Caco-2 (cell line): ENCODE measurements around the gene MX1. TPM values are rescaled to one million over a fixed set of nuclear protein-coding genes. Genes with fewer than 3 reads are reported as not detected.

Experiments used
- BruUV-seq: library from RNA; stranded (reverse); fragments of 400-500 nt; replicated peaks from 2 replicates; lab custom pipeline; 2021; lab: Mats Ljungman, UMichigan
- CTCF ChIA-PET: fragments of 300-600 bp; sonication (Branson Sonifier 250); formaldehyde crosslinking; loops from one replicate; lab custom pipeline; 2022; ENCODE audit warnings: antibody characterized with exemption; lab: Charles Lee
- POLR2A ChIA-PET: fragments of 300-600 bp; sonication (Branson Sonifier 250); formaldehyde crosslinking; loops from one replicate; lab custom pipeline; 2022; ENCODE audit warnings: antibody characterized with exemption; lab: Charles Lee
- DNase-seq, 2 experiments: peaks; one replicate each; pipeline versions ENCODE4 v3.0.0 to v3.0.0-alpha.2; 2020 to 2022
- H3K27me3 ChIP-seq: replicated peaks from 2 replicates; pipeline ENCODE4 v1.6.0; 2011; ENCODE audit warnings: low read length; ENCODE audit not compliant: control insufficient read depth, insufficient read depth
- H3K36me3 ChIP-seq: 2 replicates; pipeline ENCODE4 v1.5.1; 2011; ENCODE audit warnings: low read length; ENCODE audit not compliant: control insufficient read depth, insufficient read depth
- H3K4me1 ChIP-seq: fragments of 250-450 bp; sonication (Bioruptor Pico); 2 replicates; pipeline ENCODE4 v1.5.1; 2020; ENCODE audit warnings: mild to moderate bottlenecking
- H3K4me3 ChIP-seq: 2 replicates; pipeline ENCODE4 v1.5.1; 2011; ENCODE audit warnings: low read depth, mild to moderate bottlenecking, control low read depth, low read length
- H3K9me3 ChIP-seq: fragments of 250-450 bp; sonication (Bioruptor Pico); 2 replicates; pipeline ENCODE4 v1.5.1; 2020; ENCODE audit warnings: mild to moderate bottlenecking, moderate library complexity
- H3K27ac Mint-ChIP-seq: one replicate; pipeline ENCODE4 v1.8.0; 2022; ENCODE audit warnings: mixed read lengths; ENCODE audit not compliant: unreplicated experiment
- H3K27me3 Mint-ChIP-seq: one replicate; pipeline ENCODE4 v1.8.0; 2022; ENCODE audit warnings: mixed read lengths; ENCODE audit not compliant: insufficient read depth, unreplicated experiment
- H3K36me3 Mint-ChIP-seq: one replicate; pipeline ENCODE4 v1.8.0; 2022; ENCODE audit warnings: mild to moderate bottlenecking, mixed read lengths; ENCODE audit not compliant: insufficient read depth, unreplicated experiment
- H3K4me1 Mint-ChIP-seq: one replicate; pipeline ENCODE4 v1.8.0; 2022; ENCODE audit warnings: low read depth, mixed read lengths; ENCODE audit not compliant: unreplicated experiment
- H3K4me3 Mint-ChIP-seq: one replicate; pipeline ENCODE4 v1.8.0; 2022; ENCODE audit warnings: mild to moderate bottlenecking, moderate library complexity, mixed read lengths; ENCODE audit not compliant: unreplicated experiment
- H3K9me3 Mint-ChIP-seq: one replicate; pipeline ENCODE4 v1.8.0; 2022; ENCODE audit warnings: mixed read lengths; ENCODE audit not compliant: unreplicated experiment
- CTCF ChIP-seq, 2 experiments: fragments of 200-600 bp in 1 of 2; IDR thresholded peaks; 1 replicate in 1 of 2; 2 replicates in 1 of 2; pipeline versions ENCODE4 v1.5.1 to v1.8.0; 2011 to 2022; ENCODE audit warnings: antibody characterized with exemption in 1 of 2, control low read depth in 1 of 2, inconsistent platforms in 1 of 2, low read depth in 1 of 2, low read length in 1 of 2, mild to moderate bottlenecking in 1 of 2, moderate library complexity in 1 of 2; ENCODE audit not compliant: insufficient read depth in 1 of 2, severe bottlenecking in 1 of 2, unreplicated experiment in 1 of 2
- intact Hi-C: fragments of 100-400 bp; cut with micrococcal nuclease; formaldehyde crosslinking; loops from one replicate; pipeline ENCODE4 v1.10.0; 2022; ENCODE audit not compliant: unreplicated experiment
- total RNA-seq: library from RNA; stranded (reverse); gene quantifications from 2 replicates; pipeline ENCODE4 v1.2.3, GENCODE V29; 2022

The MX1 gene
- total RNA-seq, 1 experiment from 2014 or later: 18.9 TPM

GRCh38 chr21:41442481-41443186 is 16.6 kb downstream of the MX1 start:
- H3K4me3 Mint-ChIP-seq: no peak overlapping the region
- H3K27me3 ChIP-seq: no peaks in the 10 kb centered on the region
- no peaks in the 10 kb centered on the region for H3K9me3 Mint-ChIP-seq
- no peak overlapping the region for H3K4me3 ChIP-seq
- no peak for DNase-seq
- no peak overlapping the region for H3K27ac Mint-ChIP-seq
- no peaks in the 10 kb centered on the region for H3K27me3 Mint-ChIP-seq
- POLR2A ChIA-PET: no interaction called here
- H3K36me3 Mint-ChIP-seq: peaks cover 10% of the 10 kb centered on the region
- no TSS peak for BruUV-seq
- H3K4me1 Mint-ChIP-seq: peaks cover 13% of the 10 kb centered on the region
- H3K4me1 ChIP-seq: peaks cover 18% of the 10 kb centered on the region
- no peaks in the 10 kb centered on the region for H3K36me3 ChIP-seq
- CTCF ChIA-PET: no interaction called here
- no peak for TF ChIP-seq CTCF (IDR thresholded peaks at IDR 0.05; ENCODE audit: insufficient read depth in 1 of 2, low read depth in 1 of 2, low read length in 1 of 2, severe bottlenecking in 1 of 2, unreplicated experiment in 1 of 2)
- H3K9me3 ChIP-seq: peaks cover 5% of the 10 kb centered on the region; the same call in 1 of the 2 replicates
- intact Hi-C loops: no loop called here

DNA sequence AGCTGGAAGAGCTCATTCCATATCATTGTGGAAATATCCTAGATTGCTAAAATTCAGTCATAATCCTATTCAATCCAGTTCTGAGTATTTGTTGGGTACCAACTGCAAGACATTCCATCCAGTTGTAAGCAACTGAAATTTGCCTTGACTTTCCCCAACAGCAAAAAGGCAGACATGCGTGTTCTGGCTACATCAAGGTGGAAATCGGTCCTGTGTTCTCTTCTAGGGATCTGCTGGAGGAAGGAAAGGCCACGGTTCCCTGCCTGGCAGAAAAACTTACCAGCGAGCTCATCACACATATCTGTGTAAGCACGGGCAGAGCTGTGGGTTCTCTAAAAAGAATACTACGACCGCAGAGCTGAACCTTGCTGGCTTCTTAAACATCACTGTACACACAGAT is 17.5 kb downstream of the MX1 start:
- H3K27ac Mint-ChIP-seq: no peak overlapping the region
- no peaks in the 10 kb centered on the region for H3K9me3 Mint-ChIP-seq
- H3K4me1 ChIP-seq: peaks cover 18% of the 10 kb centered on the region
- no peak for DNase-seq
- no peaks in the 10 kb centered on the region for H3K36me3 ChIP-seq
- peaks cover 5% of the 10 kb centered on the region; the same call in 1 of the 2 replicates for H3K9me3 ChIP-seq
- no TSS peak for BruUV-seq
- H3K36me3 Mint-ChIP-seq: peaks cover 10% of the 10 kb centered on the region
- intact Hi-C loops: no loop called here
- peaks cover 14% of the 10 kb centered on the region for H3K4me1 Mint-ChIP-seq
- H3K27me3 ChIP-seq: no peaks in the 10 kb centered on the region
- no peaks in the 10 kb centered on the region for H3K27me3 Mint-ChIP-seq
- H3K4me3 Mint-ChIP-seq: no peak overlapping the region
- POLR2A ChIA-PET: no interaction called here
- no peak for TF ChIP-seq CTCF (IDR thresholded peaks at IDR 0.05; ENCODE audit: insufficient read depth in 1 of 2, low read depth in 1 of 2, low read length in 1 of 2, severe bottlenecking in 1 of 2, unreplicated experiment in 1 of 2)
- CTCF ChIA-PET: interaction anchor here (0.6 kb wide), 1 partner anchor 77 kb away, joined by 5 read pairs; no protein-coding TSS in a partner anchor
- H3K4me3 ChIP-seq: no peak overlapping the region

- no peaks in the 10 kb centered on the region for H3K27me3 Mint-ChIP-seq
- TF ChIP-seq CTCF (IDR thresholded peaks at IDR 0.05; ENCODE audit: insufficient read depth in 1 of 2, low read depth in 1 of 2, low read length in 1 of 2, severe bottlenecking in 1 of 2, unreplicated experiment in 1 of 2): no peak
- Histone ChIP-seq H3K9me3 (peaks cover 5% of the 10 kb centered on the region; the same call in 1 of the 2 replicates), H3K4me1 (peaks cover 18% of the 10 kb centered on the region), H3K36me3 (no peaks in the 10 kb centered on the region), H3K4me3 (no peak overlapping the region), H3K27me3 (no peaks in the 10 kb centered on the region)
- BruUV-seq: no TSS peak
- POLR2A ChIA-PET: no interaction called here
- CTCF ChIA-PET: no interaction called here
- peaks cover 17% of the 10 kb centered on the region for H3K36me3 Mint-ChIP-seq
- no peak for DNase-seq
- H3K9me3 Mint-ChIP-seq: no peaks in the 10 kb centered on the region
- peaks cover 14% of the 10 kb centered on the region for H3K4me1 Mint-ChIP-seq
- H3K4me3 Mint-ChIP-seq: no peak overlapping the region
- no peak overlapping the region for H3K27ac Mint-ChIP-seq
- intact Hi-C loops: no loop called here
These were observed 18.8 kb downstream of the MX1 start for GRCh38 chr21:41444703-41445464.
